Activated CD4-positive, alpha-beta T cell treated with anti-CD3 and anti-CD28 coated beads, Interleukin-2, amount 50 U/mL, for 24 hours (primary cell): Measurements from ENCODE around the gene DLG2.
"Not testable (repeated sequence)": the region's sequence is repeated elsewhere in the genome, so short reads cannot be mapped to it uniquely, and the experiment has no call there.

ENCODE experiments used
- DNase-seq, 2 donors: peaks; one replicate each; pipeline ENCODE4 v3.0.0-alpha.2; 2020; ENCODE audit warnings: low read depth in 1 of 2, low spot score in 1 of 2

DLG2 gene

DNA sequence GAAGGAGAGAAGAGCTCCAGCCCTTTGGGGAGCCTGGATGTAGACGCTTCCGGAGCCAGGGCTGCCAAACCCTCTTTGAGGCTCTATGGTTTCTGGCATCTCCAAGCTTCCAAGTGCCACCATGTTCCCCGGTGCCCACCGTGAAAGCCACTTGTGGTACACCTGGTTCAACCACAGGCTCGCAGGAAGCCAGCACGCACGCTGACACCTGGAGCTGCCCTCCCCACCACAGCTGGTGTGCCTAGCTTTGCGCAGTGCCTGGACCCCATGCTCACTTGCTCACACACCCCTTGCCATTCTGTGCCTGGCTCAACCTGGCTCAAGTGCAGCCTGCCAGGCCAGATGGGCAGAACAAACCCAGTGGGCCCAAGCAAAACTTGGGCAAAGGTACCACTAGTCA, 831.4 kb downstream of the DLG2 start:
- no peak for DNase-seq

DNA sequence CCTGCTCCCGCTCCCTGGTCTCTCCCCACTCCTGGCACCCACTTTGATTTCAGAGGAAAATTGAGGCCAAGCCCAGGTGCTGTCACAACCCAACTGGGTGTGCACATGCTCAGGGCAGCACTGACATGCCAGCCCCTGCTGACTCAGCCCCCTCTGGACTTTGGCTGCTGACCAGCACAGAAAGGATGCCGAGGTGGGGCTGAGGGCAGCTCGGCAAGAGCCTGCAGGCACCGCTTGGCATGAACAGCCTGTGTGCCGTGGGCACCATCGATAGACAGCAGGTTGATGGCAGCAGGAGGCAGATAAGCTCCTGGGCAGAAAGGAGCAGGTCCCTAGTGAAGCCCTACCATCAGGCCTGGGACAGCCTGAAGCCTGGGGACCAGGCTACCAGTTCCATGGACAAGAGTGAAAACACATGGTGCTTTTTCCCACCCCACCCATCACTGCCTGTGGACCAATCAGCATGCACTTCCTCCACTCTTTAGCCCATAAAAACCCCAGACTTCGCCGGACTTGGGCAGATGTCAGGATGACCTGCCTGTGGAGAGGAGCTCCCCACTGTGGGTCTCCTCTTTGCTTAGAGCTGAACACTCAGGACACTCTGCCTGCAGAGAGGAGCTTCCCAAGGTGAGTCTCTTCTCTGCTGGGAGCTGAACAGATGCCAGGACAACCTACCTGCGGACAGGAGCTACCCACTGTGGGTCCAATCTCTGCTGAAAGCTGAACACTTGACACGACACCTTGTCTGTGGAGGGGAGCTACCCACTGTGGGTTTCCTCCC, 832.3 kb downstream of the DLG2 start:
- no peak for DNase-seq

DNA sequence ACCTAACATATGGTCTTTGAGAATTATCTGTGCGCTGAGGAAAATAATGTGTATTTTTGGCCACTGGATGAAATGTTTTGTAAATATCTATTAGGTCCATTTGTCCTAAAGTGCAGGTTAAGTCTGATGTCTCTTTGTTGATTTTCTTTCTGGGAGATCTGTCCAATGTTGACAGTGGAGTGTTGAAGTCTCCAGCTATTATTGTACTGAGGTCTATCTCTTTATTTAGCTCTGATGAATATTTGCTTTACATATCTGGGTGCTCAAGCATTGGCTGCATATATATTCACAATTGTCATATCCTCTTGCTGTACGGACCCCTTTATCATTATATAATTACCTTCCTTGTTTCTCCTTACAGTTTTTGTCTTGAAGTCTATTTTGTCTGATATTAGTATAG, 833.8 kb downstream of the DLG2 start:
- DNase-seq = no peak

DNA sequence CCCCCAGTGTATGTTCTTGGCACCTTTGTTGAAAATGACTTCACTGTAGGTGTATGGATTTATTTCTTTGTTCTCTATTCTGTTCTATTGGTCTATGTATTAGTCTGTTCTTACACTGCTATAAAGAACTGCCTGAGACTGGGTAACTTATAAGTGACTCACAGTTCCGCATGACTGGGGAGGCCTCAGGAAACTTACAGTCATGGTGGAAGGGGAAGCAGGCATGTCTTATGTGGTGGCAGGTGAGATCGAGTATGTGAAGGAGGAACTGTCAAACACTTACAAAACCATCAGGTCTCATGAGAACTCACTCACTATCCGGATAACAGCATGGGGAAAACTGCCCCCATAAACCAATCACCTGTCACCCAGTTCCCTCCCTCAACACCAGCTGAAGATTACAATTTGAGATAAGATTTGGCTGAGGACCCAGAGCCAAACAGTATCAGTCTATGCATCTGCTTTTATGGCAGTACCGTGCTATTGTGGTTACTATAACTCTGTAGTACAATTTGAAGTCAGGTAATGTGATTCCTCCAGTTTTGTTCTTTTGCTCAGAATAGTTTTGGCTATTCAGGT, 836.2 kb downstream of the DLG2 start:
- DNase-seq = no peak

DNA sequence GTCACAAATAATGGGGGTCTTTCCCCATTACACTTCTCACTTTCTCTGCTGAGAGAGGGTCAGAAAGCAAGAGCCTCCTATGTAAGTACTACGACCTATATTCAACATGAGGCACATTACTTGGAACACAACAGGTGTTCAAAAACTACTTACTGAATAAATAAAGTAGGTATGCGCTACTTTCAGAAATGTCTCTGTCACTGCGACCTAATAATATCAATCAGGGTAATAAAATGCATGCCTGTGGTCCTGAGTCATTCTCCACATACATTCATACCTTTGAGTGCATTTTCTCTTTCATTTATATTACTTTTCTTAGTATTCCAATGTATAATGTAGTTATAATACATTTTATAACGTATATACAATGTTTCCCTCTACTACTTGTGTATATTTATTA, 838.9 kb downstream of the DLG2 start:
- DNase-seq = no peak

DNA sequence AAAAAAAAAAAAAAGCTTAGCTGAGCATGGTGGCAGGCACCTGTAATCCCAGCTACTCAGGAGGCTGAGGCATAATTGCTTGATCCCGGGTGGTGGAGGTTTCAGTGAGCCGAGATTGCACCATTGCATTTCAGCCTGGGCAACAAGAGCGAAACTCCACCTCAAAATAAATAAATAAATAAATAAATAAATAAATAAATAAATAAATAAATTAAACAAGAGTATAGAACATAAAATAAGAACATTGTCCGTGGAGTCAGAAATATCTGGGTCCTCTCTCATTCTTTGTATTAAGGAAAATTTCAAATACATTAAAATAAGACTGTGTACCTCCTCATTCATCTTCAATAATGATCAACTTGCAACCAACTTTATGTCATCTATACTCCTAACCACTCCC, 843.0 kb downstream of the DLG2 start:
- not testable (repeated sequence) for DNase-seq

DNA sequence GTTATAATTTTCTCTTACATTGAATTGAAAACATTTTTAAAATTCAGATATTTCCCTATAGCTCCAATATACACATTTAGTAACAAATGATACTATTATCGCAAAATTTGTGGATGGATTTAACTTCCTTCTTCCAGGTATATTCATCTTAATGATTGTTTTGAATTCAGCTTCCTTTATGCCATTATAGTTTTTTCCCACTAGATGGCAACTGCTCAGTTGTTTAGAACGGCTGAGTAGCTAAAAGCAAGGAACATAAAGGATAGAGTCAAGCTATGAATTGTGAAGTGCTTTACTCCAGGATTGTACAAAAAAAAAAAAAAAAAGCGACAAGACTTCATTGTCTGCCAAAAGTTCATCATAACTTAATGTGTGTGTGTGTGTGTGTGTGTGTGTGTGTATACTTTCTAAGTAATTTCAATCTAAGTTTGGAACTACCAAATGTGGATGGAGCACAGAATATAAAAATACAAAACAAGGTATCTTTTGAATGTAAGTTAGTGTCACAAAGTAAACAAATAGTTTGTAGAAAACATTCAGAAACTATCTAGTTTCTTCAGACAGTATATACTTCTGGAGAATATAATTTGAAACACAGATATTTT, 846.4 kb downstream of the DLG2 start:
- DNase-seq = no peak

DNA sequence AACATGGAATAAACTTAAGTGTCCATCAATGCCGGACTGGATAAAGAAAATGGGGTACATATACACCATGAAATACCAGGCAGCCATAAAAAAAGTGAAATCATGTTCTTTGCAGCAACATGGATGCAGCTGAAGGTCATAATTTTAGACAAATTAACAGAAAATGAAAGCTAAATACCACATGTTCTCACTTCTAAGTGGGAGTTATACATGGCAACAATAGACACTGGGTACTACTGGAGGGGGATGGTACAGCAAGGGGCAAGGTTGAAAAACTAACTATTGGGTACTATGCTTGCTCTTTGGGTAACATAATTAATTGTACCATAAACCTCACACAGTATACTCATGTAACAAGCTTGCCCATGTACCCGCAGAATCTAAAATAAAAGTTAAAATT, 851.6 kb downstream of the DLG2 start:
- no peak for DNase-seq

DNA sequence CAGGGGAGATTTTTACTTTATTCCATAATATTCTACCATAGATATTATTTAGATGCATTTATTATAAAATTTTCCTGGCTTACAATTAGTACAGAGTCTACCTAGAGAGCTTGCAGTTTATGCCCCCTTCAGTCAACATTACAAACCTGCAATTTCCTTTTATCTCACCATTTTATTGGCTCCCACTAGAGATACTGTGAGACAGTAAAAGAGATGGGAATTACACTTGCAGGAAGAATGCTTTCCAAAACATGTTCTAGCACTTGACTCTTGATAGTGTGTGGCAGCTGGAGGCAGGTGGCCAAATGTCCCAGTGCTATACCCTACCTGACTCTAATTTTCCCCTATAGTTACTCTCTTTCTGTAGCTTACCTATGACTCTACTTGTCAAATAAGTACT, 863.2 kb downstream of the DLG2 start:
- no peak for DNase-seq

DNA sequence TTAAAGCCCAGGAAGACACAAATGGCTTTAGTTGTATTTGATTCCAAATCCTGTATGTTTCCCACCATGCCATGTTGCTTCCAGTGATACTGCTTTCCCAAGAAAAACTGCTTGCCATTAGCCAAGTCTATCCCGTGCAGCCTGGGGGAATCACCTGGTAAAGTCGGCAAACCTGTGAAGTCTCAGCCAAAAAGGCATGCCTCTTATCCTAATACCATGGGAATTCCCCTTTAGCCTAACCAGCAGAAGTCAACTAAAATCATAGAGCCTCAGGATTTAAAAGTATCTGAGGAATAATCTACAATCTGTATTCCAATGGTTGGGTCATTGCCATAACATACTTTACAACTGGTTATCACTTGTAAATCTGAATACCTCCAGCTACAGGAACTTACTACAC, 869.4 kb downstream of the DLG2 start:
- DNase-seq = no peak

DNA sequence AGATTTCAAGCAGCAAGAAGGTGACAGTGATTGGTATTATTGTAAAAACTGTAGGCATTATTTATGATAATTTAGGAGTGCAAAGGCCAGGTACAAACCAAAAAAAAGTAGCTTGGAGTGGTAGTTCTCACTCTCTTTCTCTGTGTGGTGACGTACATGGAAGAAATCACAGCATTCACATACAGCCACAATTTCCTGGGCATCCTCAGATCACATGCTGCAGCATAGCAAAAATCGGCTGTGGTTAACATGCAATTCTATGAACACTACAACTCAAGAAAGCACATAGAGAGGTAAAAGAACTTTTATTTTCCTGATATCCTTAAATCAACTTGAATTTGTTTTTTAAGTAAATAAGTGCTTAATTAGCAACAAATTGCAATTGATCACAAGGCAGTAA, 875.8 kb downstream of the DLG2 start:
- no peak for DNase-seq

DNA sequence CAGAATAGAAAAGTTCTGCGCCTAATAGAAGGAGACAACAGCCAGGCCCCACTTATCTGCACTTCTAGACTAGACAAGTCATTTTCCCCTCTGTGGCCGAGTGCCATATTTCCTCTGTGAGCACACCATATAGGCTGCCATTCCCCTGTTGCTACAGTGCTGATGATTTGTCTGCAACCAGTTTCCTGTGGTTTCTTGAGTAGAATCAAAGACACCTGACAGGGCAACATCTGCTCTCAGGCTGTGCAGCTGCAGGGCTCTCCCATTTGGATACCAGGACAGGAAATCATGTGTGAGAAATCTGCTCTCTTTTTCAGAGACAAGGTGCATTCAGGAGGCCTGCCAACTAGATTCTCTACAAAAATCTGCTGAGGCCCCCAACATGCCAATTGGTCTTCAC, 879.3 kb downstream of the DLG2 start:
- no peak for DNase-seq

DNA sequence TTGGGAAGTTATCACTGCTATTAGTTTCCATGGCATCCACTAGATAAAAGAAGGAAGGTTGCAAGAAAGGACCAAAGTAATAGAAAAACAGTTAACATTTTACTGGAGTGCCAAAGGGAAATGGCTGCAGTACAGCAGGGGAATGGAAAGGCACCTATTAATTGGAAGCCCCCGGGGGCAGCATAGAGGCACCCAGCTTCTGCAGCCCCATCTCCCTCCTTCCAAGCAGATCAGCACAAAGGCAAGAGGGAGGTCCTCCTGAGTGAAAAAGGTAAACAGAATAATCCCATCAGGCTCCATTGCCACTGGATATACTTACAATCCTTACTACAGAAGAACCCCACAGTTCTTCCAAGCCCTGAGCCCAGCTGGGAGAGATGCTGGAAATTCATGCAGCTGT, 887.1 kb downstream of the DLG2 start:
- no peak for DNase-seq

DNA sequence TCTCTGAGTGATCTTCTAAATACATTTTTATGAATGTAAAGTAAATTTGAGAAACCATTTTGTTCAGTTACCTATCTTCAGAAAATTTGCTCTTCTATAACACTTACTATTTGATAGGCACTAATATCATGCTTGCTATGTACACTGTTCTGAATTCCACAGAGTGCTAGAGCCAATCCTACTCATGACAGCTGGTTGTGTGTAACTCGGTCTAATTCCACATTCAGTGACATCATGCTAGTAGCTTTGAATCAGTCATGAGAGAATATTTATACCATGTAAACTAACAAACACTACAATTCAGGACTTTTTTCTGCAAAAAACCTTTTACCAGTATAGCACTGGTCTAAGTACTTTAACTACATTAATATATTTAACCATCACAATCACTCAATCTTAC, 902.9 kb downstream of the DLG2 start:
- DNase-seq = no peak

DNA sequence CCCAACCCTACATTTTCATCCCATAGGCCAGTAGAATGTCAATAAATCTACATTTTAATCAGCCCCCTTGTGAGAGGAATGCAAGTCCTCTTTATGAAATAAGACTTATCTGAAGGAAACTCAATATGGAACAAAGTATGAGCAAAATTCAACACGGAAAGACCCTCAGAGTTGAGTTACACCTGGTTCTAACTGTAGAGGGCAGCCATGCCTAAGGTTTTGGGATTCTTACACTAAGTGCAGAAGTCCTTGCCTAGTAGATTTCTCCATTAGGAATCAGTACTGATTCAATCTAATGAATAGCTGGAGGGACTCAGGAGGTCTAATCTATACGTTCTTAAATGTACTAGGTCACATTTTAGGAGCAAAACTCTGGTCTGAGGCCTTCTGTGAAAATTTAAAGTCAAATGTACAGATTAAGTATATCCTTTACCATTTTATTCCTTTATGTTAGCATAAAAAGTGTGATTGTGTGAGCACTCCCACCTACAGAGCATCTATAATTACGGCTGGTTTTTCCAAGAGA, 904.5 kb downstream of the DLG2 start:
- no peak for DNase-seq

DNA sequence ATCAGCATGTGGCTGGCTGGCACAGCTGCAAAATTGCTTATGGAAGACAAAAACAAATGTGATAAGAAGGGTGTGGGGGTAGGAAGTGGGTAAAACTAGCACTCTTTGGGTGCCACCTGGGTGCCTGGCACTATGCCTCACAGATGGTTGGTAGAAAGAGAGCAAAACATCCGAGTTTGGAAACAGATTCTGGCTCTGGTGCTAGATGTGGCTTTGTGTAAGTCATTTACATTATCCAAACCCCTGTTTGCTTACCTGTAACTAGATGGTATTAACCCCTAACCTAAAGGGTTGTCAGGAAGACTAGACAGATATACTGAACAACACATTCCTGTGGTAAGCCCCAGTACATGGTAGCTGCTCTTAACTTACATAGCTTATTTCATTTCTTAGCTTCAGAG, 905.6 kb downstream of the DLG2 start:
- DNase-seq = no peak

DNA sequence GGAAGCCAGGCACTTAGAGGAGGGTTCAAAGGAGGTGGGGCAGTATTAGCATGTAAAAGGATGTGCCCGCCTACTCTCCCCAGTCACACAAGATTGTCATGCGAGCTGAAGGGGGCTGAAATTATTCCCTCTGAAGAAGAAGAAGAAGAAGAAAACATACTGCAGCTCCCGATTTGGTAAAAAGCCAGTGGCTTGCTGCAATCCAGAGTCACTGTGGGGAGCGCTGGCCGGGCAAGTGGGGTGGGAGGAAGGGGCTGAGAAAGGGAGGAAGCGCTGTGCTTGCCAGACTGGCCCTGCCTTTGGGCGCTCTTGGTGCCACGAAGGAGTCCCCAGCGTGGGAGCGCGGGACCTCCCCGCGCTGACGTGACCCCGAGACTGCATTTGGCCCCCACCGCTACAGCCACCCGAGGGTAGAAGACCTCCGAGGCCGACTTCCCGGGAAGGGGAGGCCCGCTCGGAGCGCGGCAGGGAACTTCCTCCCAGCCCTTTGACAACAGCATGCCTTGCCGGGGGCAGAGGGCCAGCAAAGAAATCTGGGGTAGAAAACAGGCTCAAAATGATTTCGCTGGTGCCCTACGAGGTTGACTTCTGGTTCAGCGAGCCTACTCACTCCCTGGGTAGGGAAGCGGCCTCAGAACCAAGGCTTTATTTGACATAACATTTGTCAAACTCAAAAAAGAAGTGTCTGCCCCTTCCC, 906.3 kb downstream of the DLG2 start:
- no peak for DNase-seq

DNA sequence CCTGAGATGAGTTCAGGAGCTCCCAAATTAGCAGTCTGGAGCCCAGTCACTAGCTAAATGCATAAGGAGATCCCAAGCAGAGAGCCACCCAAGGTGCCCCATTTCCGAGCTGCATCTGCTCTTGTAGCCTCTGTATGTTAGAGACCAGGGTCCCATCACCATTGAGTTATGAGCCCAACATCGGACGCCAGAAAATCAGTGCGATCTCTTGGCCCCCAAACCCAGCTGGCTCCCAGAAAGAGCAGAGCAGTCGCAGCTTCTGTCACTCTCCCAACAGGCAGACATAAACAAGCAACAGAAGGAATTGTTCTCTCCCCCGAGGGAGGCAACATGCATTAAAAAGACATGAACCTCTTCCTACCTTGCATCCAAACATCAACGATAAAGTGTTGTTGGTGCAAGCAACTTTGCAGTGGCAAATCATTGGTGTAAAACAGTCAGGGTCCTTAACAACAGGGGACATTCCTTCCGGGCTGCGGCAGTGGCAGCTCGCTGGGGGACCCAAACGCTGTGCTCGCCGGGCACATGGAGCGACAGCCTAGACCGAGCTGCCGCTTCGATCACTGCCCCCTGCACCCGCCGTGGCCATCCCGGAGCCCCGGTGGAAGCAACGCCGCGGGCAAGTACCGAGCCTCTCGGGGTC, 907.1 kb downstream of the DLG2 start:
- no peak for DNase-seq

DNA sequence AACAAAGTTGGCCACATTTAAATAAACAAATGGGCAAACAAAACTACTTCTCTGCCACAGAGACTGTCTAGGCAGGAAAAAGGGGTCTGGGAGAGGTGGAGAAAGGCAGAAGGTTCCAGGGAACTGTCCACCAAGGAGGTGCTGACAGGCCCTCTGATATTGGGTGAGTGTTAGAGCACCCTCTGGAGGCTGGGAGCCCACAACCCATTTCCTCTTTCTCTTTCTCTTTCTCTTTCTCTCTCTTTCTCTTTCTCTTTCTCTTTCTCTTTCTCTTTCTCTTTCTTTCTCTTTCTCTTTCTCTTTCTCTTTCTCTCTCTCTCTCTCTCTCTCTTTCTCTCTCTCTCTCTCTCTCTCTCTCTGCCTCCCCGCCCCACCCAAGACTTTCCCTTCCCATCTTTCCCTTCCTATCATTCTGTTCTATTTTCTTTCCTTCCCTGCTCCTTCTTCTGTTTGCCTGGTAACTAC, 912.8 kb downstream of the DLG2 start:
- DNase-seq = no peak

DNA sequence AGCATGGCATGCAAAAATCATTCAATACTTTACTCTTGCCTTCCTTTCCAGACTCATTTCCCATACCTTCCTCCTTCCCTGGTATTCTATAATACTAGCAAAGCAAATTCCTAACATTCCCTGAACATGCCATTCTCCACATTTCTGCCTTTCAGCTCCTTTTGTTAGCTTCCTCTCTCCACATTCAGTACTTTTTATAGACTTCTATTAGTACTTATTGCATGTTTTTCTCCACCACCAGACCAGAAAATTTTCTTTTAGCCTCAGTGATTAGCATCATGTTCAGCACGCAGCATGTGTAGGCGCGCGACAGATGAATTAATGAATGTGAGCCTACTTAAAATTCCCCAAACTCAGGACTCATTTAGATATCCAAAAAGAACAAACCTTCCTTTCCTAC, 935.3 kb downstream of the DLG2 start:
- DNase-seq = no peak

DNA sequence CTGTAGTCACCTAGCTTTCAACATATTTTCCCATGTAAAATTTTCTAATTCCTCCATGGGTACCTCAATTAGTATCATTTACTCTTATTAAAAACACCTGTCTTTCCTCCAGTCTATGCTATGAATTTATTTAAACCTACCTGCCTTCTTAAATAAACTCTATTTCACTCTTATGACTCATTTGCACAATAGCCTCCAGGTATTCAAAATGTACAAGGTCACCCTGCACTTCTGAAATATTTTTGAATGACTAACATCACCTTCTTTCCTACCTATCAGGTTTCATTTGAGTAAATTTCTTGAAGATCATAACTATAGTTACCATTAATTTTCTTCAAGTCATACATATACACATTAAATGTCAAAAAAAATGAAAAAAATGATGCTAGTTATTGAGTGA, 939.7 kb downstream of the DLG2 start:
- no peak for DNase-seq
